Heart right ventricle (tissue), 16 donors: Measurements from ENCODE around the gene AKNAD1. TPM values are rescaled to one million over a fixed set of nuclear protein-coding genes. Genes with fewer than 3 reads are reported as not detected.

Source experiments
- ATAC-seq, 8 donors: fragments of 200-7000 bp; cut with Tn5 transposase; one replicate each; pipeline ENCODE4 v1.9.1; 2020; ENCODE audit warnings: mild to moderate bottlenecking in 8 of 8, moderate library complexity in 8 of 8, moderate number of reproducible peaks in 1 of 8
- DNase-seq, 2 donors: peaks; one replicate each; pipeline ENCODE4 v3.0.0-alpha.2; 2020
- H3K27ac ChIP-seq, 10 donors: fragments of 200-600 bp; sonication (generic) in 2 of 10; one replicate each; pipeline versions ENCODE4 v1.5.0 to v1.8.0; 2020 to 2022; ENCODE audit warnings: mild to moderate bottlenecking in 3 of 10
- H3K27me3 ChIP-seq, 7 donors: fragments of 200-600 bp; one replicate each; pipeline ENCODE4 v1.8.0; 2021 to 2022; ENCODE audit warnings: mild to moderate bottlenecking in 2 of 7
- H3K36me3 ChIP-seq, 9 donors: fragments of 200-600 bp; sonication (generic) in 1 of 9; one replicate each; pipeline versions ENCODE4 v1.5.0 to v1.8.0; 2020 to 2022; ENCODE audit warnings: mild to moderate bottlenecking in 2 of 9
- H3K4me1 ChIP-seq, 9 donors: fragments of 200-600 bp; sonication (generic) in 1 of 9; one replicate each; pipeline versions ENCODE4 v1.5.0 to v1.8.0; 2020 to 2022; ENCODE audit warnings: mild to moderate bottlenecking in 4 of 9
- H3K4me3 ChIP-seq, 10 donors: fragments of 200-600 bp; sonication (generic) in 2 of 10; one replicate each; pipeline versions ENCODE4 v1.5.0 to v1.8.0; 2020 to 2022; ENCODE audit warnings: mild to moderate bottlenecking in 7 of 10, moderate library complexity in 2 of 10
- H3K9me3 ChIP-seq, 11 donors: fragments of 200-600 bp in 10 of 11; sonication (generic) in 2 of 11; one replicate each; pipeline versions ENCODE4 v1.5.0 to v1.8.0; 2013 to 2022; ENCODE audit warnings: mild to moderate bottlenecking in 2 of 11, control low read depth in 1 of 11, moderate library complexity in 1 of 11
- WGBS, 2 donors: extraction: QIAGEN DNeasy Blood & Tissue Kit; methylation state at CpG; one replicate each; pipeline ENCODE4 v1.1.7; 2013; ENCODE audit warnings: inconsistent platforms in 1 of 2; 5-methylcytosine and 5-hydroxymethylcytosine counted together
- intact Hi-C, 10 donors: fragments of 100-400 bp; cut with DNase I; formaldehyde crosslinking; loops; one replicate each; pipeline versions ENCODE4 v1.11.1 to v1.14.2; 2022
- polyA plus RNA-seq, 2 donors: library from polyadenylated mRNA; stranded (reverse); fragments of 200-250 nt; gene quantifications; one replicate each; pipeline ENCODE4 v1.2.3, GENCODE V29; 2013
- total RNA-seq, 10 donors: library from RNA; stranded (reverse); fragmentation: NEBNext Ultra II Directional in 3 of 10; extraction: Animal tissue kit (Norgen Biotek cat#: 25700) in 3 of 10; gene quantifications; one replicate each; pipeline versions ENCODE4 v1.2.1 to v1.2.4, GENCODE V29; 2021 to 2023
- TF ChIP-seq, protein P1 (sequence below), 9 donors: fragments of 200-600 bp; sonication (generic) in 2 of 9; IDR thresholded peaks; one replicate each; pipeline versions ENCODE4 v1.5.0 to v1.8.0; 2021 to 2022; ENCODE audit warnings: antibody characterized with exemption in 9 of 9, mild to moderate bottlenecking in 5 of 9, moderate library complexity in 1 of 9
- donor health status: Arrhythmogenic right ventricular cardiomyopathy.
- donor health status: ischemic (EF 13 %, LVEDD 7.1; RV severe dilation, severe dysfunction).
- donor health status: healthy with polysubstance abuse.
- donor health status: DM: no; HTN: yes; CAD: no.
- donor health status: DM: no; HTN: no; CAD: no.
- donor health status: ischemic (EF 25% LVEDD 6.9; RV normal size, moderate dysfunction).
- donor health status: ischemic (EF 25% LVEDD 5.7; RV mildly dilated, moderate dysfunction).
- donor health status: healthy.
- donor health status: DM: yes; HTN: yes; CAD: no.
- donor health status: Ischemic cardiomyopathy.
- donor health status: ischemic (EF 35%, LVEDD 5.7; RV mildly dilated, moderate dysfunction).
- donor health status: nonischemic (EF 11% LVEDD 7.7; RV severe dilation, severe dysfunction).
- donor health status: DM: yes; HTN: yes; CAD: no.
- donor health status: PGD.
- donor health status: ischemic (EF 29% LVEDD 5.4; RV normal size, mild dysfunction).
- donor health status: nonischemic (EF 23%, LVEDD 6.1; RV moderate dilation, normal function).

The AKNAD1 gene
- total and polyA plus RNA-seq, 12 donors: 0.06 to 0.15 TPM; not detected in 10

DNA sequence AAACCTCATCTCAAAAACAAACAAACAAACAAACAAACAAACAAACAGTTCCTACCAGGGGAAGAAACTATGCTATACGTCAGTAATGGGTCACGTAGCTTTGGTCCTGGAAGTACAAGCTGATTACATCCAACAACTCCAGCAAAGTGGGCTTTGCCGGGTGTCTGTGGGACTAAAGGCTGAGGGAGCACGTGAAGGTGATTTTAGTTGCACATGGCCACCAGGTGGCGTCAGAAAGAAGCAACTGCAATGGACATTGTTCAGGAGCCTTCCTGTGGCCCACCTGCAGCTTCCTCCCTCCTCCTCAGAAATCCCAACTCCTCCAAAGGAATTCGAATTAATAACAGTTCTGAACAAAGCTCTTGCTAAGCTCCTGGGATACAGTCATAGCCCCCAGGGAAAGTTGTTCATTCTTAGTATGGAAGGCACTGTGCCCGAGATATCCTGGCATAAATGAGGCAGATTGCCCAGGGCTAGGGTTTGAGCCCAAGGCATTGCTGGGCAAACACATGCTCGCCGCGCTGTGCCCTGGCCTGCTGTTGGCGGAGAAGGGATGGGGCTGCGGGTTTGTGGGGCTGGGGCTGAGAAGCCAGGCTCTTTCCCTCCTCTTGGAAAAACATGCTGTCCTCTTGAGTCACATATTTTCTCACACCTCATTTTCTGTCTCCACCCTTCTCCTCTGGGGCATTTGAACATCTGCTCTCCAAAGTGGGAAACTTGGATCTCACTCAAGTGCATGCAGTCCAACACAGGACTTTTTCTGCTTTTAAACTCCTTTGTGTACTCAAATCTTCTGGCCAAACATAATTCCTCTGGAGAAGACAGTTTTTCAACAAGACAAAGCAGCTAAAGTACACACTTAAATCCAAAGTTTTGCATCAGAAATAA is 28.6 kb downstream of the AKNAD1 start:
- no peak overlapping the region for H3K4me3 ChIP-seq

DNA sequence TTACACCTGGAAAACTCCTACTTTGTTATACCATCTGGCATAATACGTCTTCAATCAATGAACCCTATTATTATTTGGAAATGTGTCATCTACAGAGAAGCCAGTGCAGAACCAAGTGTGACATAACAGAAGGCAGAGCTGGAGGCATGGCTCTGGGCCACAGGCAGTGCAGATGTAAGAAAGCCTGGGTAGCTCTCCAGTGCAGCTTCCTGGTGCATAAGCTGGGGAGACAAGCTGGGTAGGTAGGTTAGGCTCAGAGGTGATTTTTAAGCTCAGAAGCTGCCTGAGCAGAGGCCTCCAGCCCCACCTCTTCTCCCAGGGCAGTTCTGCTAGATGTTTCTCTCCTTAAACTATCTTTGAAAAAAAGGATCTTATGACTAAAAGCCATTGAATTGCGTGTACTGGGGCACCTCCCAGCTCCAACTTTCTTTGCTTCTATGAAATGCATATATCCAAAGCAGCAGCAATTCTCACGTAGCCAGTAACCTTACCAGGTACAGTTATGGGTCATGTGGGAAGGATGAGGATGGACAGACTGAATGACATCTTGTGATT is 30.7 kb downstream of the AKNAD1 start:
- Histone ChIP-seq H3K27me3 (no peaks in the 10 kb centered on the region), H3K9me3 (peaks cover 0 to 8% (median 0%) of the 10 kb centered on the region in 11 donors), H3K36me3 (no peaks in the 10 kb centered on the region), H3K4me1 (peaks cover 0 to 34% (median 20%) of the 10 kb centered on the region in 9 donors), H3K27ac (no peak overlapping the region), H3K4me3 (no peak overlapping the region)
- no peak for DNase-seq
- TF ChIP-seq, protein P1, sequence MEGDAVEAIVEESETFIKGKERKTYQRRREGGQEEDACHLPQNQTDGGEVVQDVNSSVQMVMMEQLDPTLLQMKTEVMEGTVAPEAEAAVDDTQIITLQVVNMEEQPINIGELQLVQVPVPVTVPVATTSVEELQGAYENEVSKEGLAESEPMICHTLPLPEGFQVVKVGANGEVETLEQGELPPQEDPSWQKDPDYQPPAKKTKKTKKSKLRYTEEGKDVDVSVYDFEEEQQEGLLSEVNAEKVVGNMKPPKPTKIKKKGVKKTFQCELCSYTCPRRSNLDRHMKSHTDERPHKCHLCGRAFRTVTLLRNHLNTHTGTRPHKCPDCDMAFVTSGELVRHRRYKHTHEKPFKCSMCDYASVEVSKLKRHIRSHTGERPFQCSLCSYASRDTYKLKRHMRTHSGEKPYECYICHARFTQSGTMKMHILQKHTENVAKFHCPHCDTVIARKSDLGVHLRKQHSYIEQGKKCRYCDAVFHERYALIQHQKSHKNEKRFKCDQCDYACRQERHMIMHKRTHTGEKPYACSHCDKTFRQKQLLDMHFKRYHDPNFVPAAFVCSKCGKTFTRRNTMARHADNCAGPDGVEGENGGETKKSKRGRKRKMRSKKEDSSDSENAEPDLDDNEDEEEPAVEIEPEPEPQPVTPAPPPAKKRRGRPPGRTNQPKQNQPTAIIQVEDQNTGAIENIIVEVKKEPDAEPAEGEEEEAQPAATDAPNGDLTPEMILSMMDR (IDR thresholded peaks at IDR 0.05): no peak
- intact Hi-C loops: loop anchor here in 2 of 10 donors (5.0 kb wide), 2 partner anchors 71 to 286 kb away; partner anchors contain the start of gene ELAPOR1 (in 1 of the 2)
- no peak for ATAC-seq
- 84 to 88% methylated on average over 3 of the region's 3 CpGs for WGBS, 2 donors

More for the DNA sequence above, 28.6 kb downstream of the AKNAD1 start:
- TF ChIP-seq, protein P1 (IDR thresholded peaks at IDR 0.05): peak; percentile 59 to 90 (median 82)
- peak overlapping the region in 8 of 10 donors; percentile 32 to 54 (median 40) for H3K27ac ChIP-seq
- no peaks in the 10 kb centered on the region for H3K27me3 ChIP-seq
- WGBS, 2 donors: 25 to 26% methylated on average over 12 of the region's 12 CpGs
- peaks cover 0 to 8% (median 0%) of the 10 kb centered on the region in 11 donors for H3K9me3 ChIP-seq
- DNase-seq (peak; percentile 73 to 82), ATAC-seq (peak; percentile 57 to 80 (median 70))
- intact Hi-C loops: loop anchor here in 9 of 10 donors (1.0 to 5.0 kb wide), 7 partner anchors 48 to 284 kb away; partner anchors contain the start of genes ELAPOR1 (in 1 of the 9) and GPSM2 (in 1 of the 9)
- H3K4me1 ChIP-seq: peaks cover 0 to 39% (median 24%) of the 10 kb centered on the region in 9 donors
- no peaks in the 10 kb centered on the region for H3K36me3 ChIP-seq

DNA sequence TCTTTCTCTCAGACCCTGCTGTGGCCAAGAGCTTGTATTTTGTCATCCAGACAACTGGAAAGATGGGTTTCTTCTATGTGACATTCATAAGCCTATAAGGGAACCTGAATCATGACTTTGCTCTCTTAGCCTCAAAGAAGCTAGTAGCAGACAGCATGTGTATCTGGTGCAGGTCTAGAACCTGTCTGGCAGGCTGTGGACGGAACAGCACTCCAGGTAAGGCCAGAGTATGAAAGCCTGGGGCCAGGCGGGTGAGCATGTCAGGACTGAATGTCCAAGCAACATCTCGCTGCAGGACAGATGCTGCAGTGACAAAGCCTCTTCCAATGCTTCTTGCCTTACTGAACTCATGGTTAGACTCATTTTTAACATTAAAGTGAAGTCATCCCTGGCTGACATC is 32.8 kb downstream of the AKNAD1 start:
- H3K27me3 ChIP-seq: no peaks in the 10 kb centered on the region
- H3K27ac ChIP-seq: no peak overlapping the region
- H3K4me3 ChIP-seq: no peak overlapping the region
- no peak for ATAC-seq
- peaks cover 0 to 13% (median 7%) of the 10 kb centered on the region in 9 donors for H3K4me1 ChIP-seq
- 94 to 98% methylated on average over 3 of the region's 3 CpGs for WGBS, 2 donors
- intact Hi-C loops: no loop called here
- H3K36me3 ChIP-seq: no peaks in the 10 kb centered on the region
- peaks cover 0 to 8% (median 0%) of the 10 kb centered on the region in 11 donors for H3K9me3 ChIP-seq
- DNase-seq: no peak
- TF ChIP-seq, protein P1 (IDR thresholded peaks at IDR 0.05): no peak

DNA sequence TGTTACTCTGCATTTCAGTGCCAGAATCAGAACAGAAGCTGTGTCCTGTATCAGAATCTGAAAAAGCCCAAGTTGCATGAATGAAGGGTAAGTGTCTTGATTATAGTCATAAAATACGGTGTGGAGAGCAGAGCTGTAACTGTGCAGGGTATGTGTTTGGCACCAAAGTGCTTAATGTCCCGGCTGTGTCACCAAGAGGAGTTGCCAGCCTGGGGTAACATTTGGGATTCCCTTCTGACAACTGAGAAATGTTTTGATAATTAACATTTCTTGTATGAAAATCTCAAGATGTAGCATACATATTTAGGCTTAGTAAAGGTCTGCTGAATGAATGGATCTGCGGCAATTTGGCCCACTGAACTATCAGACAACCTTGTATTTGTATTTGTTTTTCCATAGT is 33.3 kb downstream of the AKNAD1 start:
- Histone ChIP-seq H3K36me3 (no peaks in the 10 kb centered on the region), H3K9me3 (peaks cover 0 to 8% (median 0%) of the 10 kb centered on the region in 11 donors), H3K4me1 (peaks cover 0 to 9% (median 6%) of the 10 kb centered on the region in 9 donors), H3K4me3 (no peak overlapping the region), H3K27me3 (no peaks in the 10 kb centered on the region), H3K27ac (no peak overlapping the region)
- 79 to 94% methylated on average over 3 of the region's 3 CpGs for WGBS, 2 donors
- ATAC-seq (no peak), DNase-seq (no peak)
- intact Hi-C loops: no loop called here
- TF ChIP-seq, protein P1 (IDR thresholded peaks at IDR 0.05): no peak
